ENCODE data around the gene CD38.

DNA sequence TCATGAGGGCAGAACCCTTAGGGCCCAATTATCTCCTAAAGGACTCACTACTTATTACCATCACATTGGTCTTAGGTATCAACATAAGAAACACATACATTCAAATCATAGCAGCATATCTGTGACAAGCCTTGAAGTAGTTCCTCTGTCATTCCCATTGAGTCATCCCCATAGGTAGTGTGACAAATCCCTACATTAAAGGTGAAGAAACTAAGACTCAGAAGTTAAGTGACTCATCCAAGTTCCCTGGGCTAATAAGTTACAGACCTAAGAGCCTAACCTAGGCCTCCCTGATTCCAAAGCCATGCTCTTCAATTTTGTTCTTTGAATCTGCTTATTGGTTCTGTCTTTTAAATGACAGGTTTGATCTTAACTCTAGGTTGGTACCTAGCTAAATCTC lies 58.2 kb downstream of the CD38 start:
- TF ChIP-seq CTCF (tag by site-specific recombination; IDR thresholded peaks at IDR 0.05) (no peak), ZNF423 (tag by site-specific recombination; IDR thresholded peaks at IDR 0.05) (no peak), REST (tag by site-specific recombination; IDR thresholded peaks at IDR 0.05) (no peak), ZNF610 (tag by site-specific recombination; IDR thresholded peaks at IDR 0.05; ENCODE audit: borderline replicate concordance) (no peak), GLIS1 (tag by site-specific recombination; IDR thresholded peaks at IDR 0.05) (no peak), TCF7L2 (IDR thresholded peaks at IDR 0.05; ENCODE audit: borderline replicate concordance, low read depth, low read length) (no peak), ZSCAN30 (tag by site-specific recombination; IDR thresholded peaks at IDR 0.05) (no peak), ZNF639 (tag by site-specific recombination; IDR thresholded peaks at IDR 0.05) (no peak), ZNF518A (tag by site-specific recombination; conservative IDR thresholded peaks at IDR 0.05; ENCODE audit: low read depth) (no peak)
- TF ChIP-seq, protein P1, sequence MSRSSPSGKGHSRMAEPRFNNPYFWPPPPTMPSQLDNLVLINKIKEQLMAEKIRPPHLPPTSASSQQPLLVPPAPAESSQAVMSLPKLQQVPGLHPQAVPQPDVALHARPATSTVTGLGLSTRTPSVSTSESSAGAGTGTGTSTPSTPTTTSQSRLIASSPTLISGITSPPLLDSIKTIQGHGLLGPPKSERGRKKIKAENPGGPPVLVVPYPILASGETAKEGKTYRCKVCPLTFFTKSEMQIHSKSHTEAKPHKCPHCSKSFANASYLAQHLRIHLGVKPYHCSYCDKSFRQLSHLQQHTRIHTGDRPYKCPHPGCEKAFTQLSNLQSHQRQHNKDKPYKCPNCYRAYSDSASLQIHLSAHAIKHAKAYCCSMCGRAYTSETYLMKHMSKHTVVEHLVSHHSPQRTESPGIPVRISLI (tag by site-specific recombination; IDR thresholded peaks at IDR 0.05) = no peak
- TF ChIP-seq, protein P2, sequence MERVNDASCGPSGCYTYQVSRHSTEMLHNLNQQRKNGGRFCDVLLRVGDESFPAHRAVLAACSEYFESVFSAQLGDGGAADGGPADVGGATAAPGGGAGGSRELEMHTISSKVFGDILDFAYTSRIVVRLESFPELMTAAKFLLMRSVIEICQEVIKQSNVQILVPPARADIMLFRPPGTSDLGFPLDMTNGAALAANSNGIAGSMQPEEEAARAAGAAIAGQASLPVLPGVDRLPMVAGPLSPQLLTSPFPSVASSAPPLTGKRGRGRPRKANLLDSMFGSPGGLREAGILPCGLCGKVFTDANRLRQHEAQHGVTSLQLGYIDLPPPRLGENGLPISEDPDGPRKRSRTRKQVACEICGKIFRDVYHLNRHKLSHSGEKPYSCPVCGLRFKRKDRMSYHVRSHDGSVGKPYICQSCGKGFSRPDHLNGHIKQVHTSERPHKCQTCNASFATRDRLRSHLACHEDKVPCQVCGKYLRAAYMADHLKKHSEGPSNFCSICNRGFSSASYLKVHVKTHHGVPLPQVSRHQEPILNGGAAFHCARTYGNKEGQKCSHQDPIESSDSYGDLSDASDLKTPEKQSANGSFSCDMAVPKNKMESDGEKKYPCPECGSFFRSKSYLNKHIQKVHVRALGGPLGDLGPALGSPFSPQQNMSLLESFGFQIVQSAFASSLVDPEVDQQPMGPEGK (tag by site-specific recombination; IDR thresholded peaks at IDR 0.05) = no peak
- TF ChIP-seq, protein P3, sequence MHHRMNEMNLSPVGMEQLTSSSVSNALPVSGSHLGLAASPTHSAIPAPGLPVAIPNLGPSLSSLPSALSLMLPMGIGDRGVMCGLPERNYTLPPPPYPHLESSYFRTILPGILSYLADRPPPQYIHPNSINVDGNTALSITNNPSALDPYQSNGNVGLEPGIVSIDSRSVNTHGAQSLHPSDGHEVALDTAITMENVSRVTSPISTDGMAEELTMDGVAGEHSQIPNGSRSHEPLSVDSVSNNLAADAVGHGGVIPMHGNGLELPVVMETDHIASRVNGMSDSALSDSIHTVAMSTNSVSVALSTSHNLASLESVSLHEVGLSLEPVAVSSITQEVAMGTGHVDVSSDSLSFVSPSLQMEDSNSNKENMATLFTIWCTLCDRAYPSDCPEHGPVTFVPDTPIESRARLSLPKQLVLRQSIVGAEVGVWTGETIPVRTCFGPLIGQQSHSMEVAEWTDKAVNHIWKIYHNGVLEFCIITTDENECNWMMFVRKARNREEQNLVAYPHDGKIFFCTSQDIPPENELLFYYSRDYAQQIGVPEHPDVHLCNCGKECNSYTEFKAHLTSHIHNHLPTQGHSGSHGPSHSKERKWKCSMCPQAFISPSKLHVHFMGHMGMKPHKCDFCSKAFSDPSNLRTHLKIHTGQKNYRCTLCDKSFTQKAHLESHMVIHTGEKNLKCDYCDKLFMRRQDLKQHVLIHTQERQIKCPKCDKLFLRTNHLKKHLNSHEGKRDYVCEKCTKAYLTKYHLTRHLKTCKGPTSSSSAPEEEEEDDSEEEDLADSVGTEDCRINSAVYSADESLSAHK (tag by site-specific recombination; IDR thresholded peaks at IDR 0.05) = no peak

All from HEK293 (cell line).